Caki2 (cell line): Measurements from ENCODE around the gene PNRC1. TPM values are rescaled to one million over a fixed set of nuclear protein-coding genes. Genes with fewer than 3 reads are reported as not detected.

ENCODE experiments used
- DNase-seq: peaks from one replicate; pipeline ENCODE4 v3.0.0-alpha.2; 2015; ENCODE audit warnings: low read depth
- in situ Hi-C: cut with HindIII; loops from 2 replicates; pipeline ENCODE4 v1.10.0; 2016; ENCODE audit warnings: low sequenced_read_pairs, low pct_unique_long_range_greater_than_20kb, mixed read lengths
- total RNA-seq: library from RNA; depleted of rRNA; stranded (reverse); fragments of >200 nt; shearing (Covaris generic); gene quantifications from 2 replicates; pipeline ENCODE4 v1.2.3, GENCODE V29; 2014; ENCODE audit warnings: low replicate concordance; rRNA removed

Gene PNRC1
- total RNA-seq, 1 experiment from 2014 or later = 31.7 TPM

DNA sequence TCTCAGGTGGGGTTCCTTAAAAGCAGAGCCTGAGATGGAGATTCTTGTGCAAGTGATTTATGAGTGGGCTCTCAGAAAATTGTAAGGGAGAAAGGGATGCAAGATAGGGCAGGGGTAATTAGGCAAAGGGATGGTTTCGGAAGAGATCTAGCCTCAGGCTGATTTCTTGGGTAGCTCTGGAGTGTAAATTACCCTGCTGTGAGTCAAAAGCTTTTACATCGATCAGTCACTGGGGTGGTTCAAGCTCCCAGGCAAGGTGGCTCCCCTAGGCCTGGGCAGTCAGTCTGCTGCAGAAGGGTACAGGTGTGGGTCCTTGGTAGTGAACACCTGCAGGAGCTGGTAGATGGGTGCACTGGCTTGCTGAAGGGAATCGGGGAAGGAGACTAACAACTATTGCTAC lies 54.2 kb downstream of the PNRC1 start:
- in situ Hi-C loops = no loop called here
- DNase-seq = no peak

Other genes starting within 250 kb of the PNRC1 start
- 15.6 and 28.0 TPM in 2 replicates for gene RNGTT, start 117.1 kb upstream of the PNRC1 start, total RNA-seq
- gene SRSF12, start 37.3 kb downstream of the PNRC1 start, total RNA-seq = 1.9 and 2.8 TPM in 2 replicates
- gene PM20D2, start 65.3 kb downstream of the PNRC1 start, total RNA-seq = 16.9 and 21.8 TPM in 2 replicates
- gene GABRR1, start 136.6 kb downstream of the PNRC1 start, total RNA-seq = 0.61 TPM in 1 of 2 replicates, not detected in the other
- not detected in 2 replicates for gene GABRR2, start 234.5 kb downstream of the PNRC1 start, total RNA-seq